DOHH2 (cell line): ENCODE results near the gene PTH2.

Experiments used
- H3F3A ChIP-seq: fragments of 200-600 bp; sonication (generic), shearing (Covaris generic); 2 replicates; pipeline ENCODE4 v1.6.0; 2016; ENCODE audit warnings: antibody characterized with exemption, mild to moderate bottlenecking; ENCODE audit not compliant: control insufficient read depth, insufficient read depth
- H3K27ac ChIP-seq: fragments of 200-600 bp; sonication (generic); 2 replicates; pipeline ENCODE4 v1.5.1; 2014; ENCODE audit warnings: low read depth, mild to moderate bottlenecking, low read length, moderate library complexity
- H3K27me3 ChIP-seq: fragments of 200-600 bp; sonication (generic); 2 replicates; pipeline ENCODE4 v1.6.1; 2014; ENCODE audit warnings: mild to moderate bottlenecking, low read length, mixed read lengths; ENCODE audit not compliant: control insufficient read depth
- H3K36me3 ChIP-seq: fragments of 200-600 bp; sonication (generic); 2 replicates; pipeline ENCODE4 v1.6.1; 2014; ENCODE audit warnings: mild to moderate bottlenecking, low read length, moderate library complexity, mixed read lengths; ENCODE audit not compliant: control insufficient read depth
- H3K4me1 ChIP-seq: fragments of 200-600 bp; sonication (generic); 2 replicates; pipeline ENCODE4 v1.6.1; 2014; ENCODE audit warnings: mild to moderate bottlenecking, low read length, mixed read lengths; ENCODE audit not compliant: control insufficient read depth
- H3K4me2 ChIP-seq: fragments of 200-600 bp; sonication (generic); 2 replicates; pipeline ENCODE4 v1.6.0; 2014; ENCODE audit warnings: mild to moderate bottlenecking, low read length, moderate library complexity
- H3K4me3 ChIP-seq: fragments of 200-600 bp; sonication (generic); 2 replicates; pipeline ENCODE4 v1.5.1; 2014; ENCODE audit warnings: mild to moderate bottlenecking, low read length, mixed read lengths
- H3K79me2 ChIP-seq: fragments of 200-600 bp; sonication (generic); 2 replicates; pipeline ENCODE4 v1.6.1; 2014; ENCODE audit warnings: mild to moderate bottlenecking, low read length, mixed read lengths; ENCODE audit not compliant: control insufficient read depth
- H3K9me2 ChIP-seq: fragments of 200-600 bp; sonication (generic); replicated peaks from 2 replicates; pipeline ENCODE4 v1.6.1; 2014; ENCODE audit warnings: mild to moderate bottlenecking, low read length, mixed read lengths; ENCODE audit not compliant: control insufficient read depth
- H3K9me3 ChIP-seq: fragments of 200-600 bp; sonication (generic); 2 replicates; pipeline ENCODE4 v1.6.1; 2014; ENCODE audit warnings: antibody characterized with exemption, low read length, mixed read lengths; ENCODE audit not compliant: control insufficient read depth, insufficient read depth
- H4K20me1 ChIP-seq: fragments of 200-600 bp; sonication (generic); 2 replicates; pipeline ENCODE4 v1.6.0; 2014; ENCODE audit warnings: low read depth, mild to moderate bottlenecking, antibody characterized with exemption, low read length, moderate library complexity; ENCODE audit not compliant: control insufficient read depth, insufficient read depth
- CTCF ChIP-seq: fragments of 200-600 bp; sonication (generic); IDR thresholded peaks from one replicate; pipeline ENCODE4 v1.5.1; 2014; ENCODE audit warnings: antibody characterized with exemption, mild to moderate bottlenecking, low read depth, low read length; ENCODE audit not compliant: poor library complexity, severe bottlenecking
- EZH2phosphoT487 ChIP-seq: fragments of 200-600 bp; sonication (generic); IDR thresholded peaks from 2 replicates; pipeline ENCODE4 v1.6.1; 2017; ENCODE audit warnings: borderline replicate concordance, mild to moderate bottlenecking, antibody characterized with exemption, low read length, moderate library complexity, mixed read lengths

PTH2 gene

GRCh38 chr19:49430678-49431329 is 7.6 kb upstream of the PTH2 start:
- H3K4me2 ChIP-seq = no peak overlapping the region
- peaks cover 44% of the 10 kb centered on the region for H3K27me3 ChIP-seq
- H3K27ac ChIP-seq = no peak overlapping the region
- no peaks in the 10 kb centered on the region for H3K79me2 ChIP-seq
- peaks cover 33% of the 10 kb centered on the region for H3K4me1 ChIP-seq
- peak; percentile 75 for TF ChIP-seq CTCF
- TF ChIP-seq EZH2phosphoT487 = no peak
- no peaks in the 10 kb centered on the region for H3K36me3 ChIP-seq
- no peaks in the 10 kb centered on the region for H3K9me2 ChIP-seq
- no peaks in the 10 kb centered on the region for H4K20me1 ChIP-seq
- no peak overlapping the region for H3K4me3 ChIP-seq
- no peaks in the 10 kb centered on the region for H3K9me3 ChIP-seq
- H3F3A ChIP-seq = 0 out of 2 replicates have a peak, but pooled peaks cover 5% of the 10 kb centered on the region

GRCh38 chr19:49430172-49430677 is 7.0 kb upstream of the PTH2 start:
- no peaks in the 10 kb centered on the region for H3K79me2 ChIP-seq
- TF ChIP-seq CTCF (no peak), EZH2phosphoT487 (no peak)
- H3K36me3 ChIP-seq = no peaks in the 10 kb centered on the region
- H3K27me3 ChIP-seq = peaks cover 50% of the 10 kb centered on the region
- H3K27ac ChIP-seq = no peak overlapping the region
- no peak overlapping the region for H3K4me2 ChIP-seq
- H3K4me1 ChIP-seq = peaks cover 39% of the 10 kb centered on the region
- no peak overlapping the region for H3K4me3 ChIP-seq
- no peaks in the 10 kb centered on the region for H3K9me3 ChIP-seq
- H3K9me2 ChIP-seq = no peaks in the 10 kb centered on the region
- 0 out of 2 replicates have a peak, but pooled peaks cover 5% of the 10 kb centered on the region for H3F3A ChIP-seq
- H4K20me1 ChIP-seq = no peaks in the 10 kb centered on the region

GRCh38 chr19:49428547-49429451 is 5.6 kb upstream of the PTH2 start:
- H4K20me1 ChIP-seq = no peaks in the 10 kb centered on the region
- H3K4me1 ChIP-seq = peaks cover 42% of the 10 kb centered on the region
- H3K27ac ChIP-seq = no peak overlapping the region
- H3K36me3 ChIP-seq = no peaks in the 10 kb centered on the region
- no peaks in the 10 kb centered on the region for H3K9me3 ChIP-seq
- H3K27me3 ChIP-seq = peaks cover 62% of the 10 kb centered on the region
- TF ChIP-seq CTCF (no peak), EZH2phosphoT487 (no peak)
- H3K9me2 ChIP-seq = no peaks in the 10 kb centered on the region
- H3F3A ChIP-seq = 0 out of 2 replicates have a peak, but pooled peaks cover 5% of the 10 kb centered on the region
- no peak overlapping the region for H3K4me2 ChIP-seq
- H3K79me2 ChIP-seq = no peaks in the 10 kb centered on the region
- no peak overlapping the region for H3K4me3 ChIP-seq
